SK-N-SH (cell line): Measurements from ENCODE around the gene IGF2R. TPM values are rescaled to one million over a fixed set of nuclear protein-coding genes. Genes with fewer than 3 reads are reported as not detected.

Experiments used
- CTCF ChIA-PET: fragments of 300-600, 350-600 bp; formaldehyde crosslinking; extraction: SDS; loops from one replicate; lab custom pipeline; 2021; lab: Yijun Ruan, JAX
- POLR2A ChIA-PET: fragments of 350-600 bp; sonication (Branson Sonifier 250); formaldehyde crosslinking; extraction: SDS; loops from one replicate; lab custom pipeline; 2020; ENCODE audit warnings: antibody characterized with exemption, inconsistent platforms; lab: Yijun Ruan, JAX
- DNase-seq: peaks from one replicate; pipeline ENCODE4 v3.0.0; 2012
- H2AFZ ChIP-seq: fragments of 200-600 bp; sonication (generic); 2 replicates; pipeline ENCODE4 v1.8.1; 2016; ENCODE audit warnings: antibody characterized with exemption, mild to moderate bottlenecking, low read depth
- H3F3A ChIP-seq: fragments of 200-600 bp; sonication (generic); replicated peaks from 2 replicates; pipeline ENCODE3; 2016; ENCODE audit warnings: antibody characterized with exemption, mild to moderate bottlenecking; ENCODE audit not compliant: insufficient read depth
- H3K27ac ChIP-seq, 2 experiments: fragments of 200-500 bp in 1 of 2; fragments of 200-600 bp in 1 of 2; sonication (Bioruptor generic) in 1 of 2; sonication (generic), shearing (Covaris generic) in 1 of 2; 2 replicates each; pipeline versions ENCODE4 v1.5.1 to v1.6.1; 2014 to 2016; ENCODE audit warnings: low read depth in 2 of 2, inconsistent platforms in 1 of 2, low read length in 1 of 2, mild to moderate bottlenecking in 1 of 2, mixed read lengths in 1 of 2
- H3K27me3 ChIP-seq: fragments of 200-600 bp; sonication (generic), shearing (Covaris generic); 2 replicates; pipeline ENCODE4 v1.6.1; 2016; ENCODE audit warnings: mixed run types; ENCODE audit not compliant: insufficient read depth
- H3K36me3 ChIP-seq, 2 experiments: fragments of 200-500 bp in 1 of 2; fragments of 200-600 bp in 1 of 2; sonication (Bioruptor generic) in 1 of 2; sonication (generic) in 1 of 2; replicated peaks in 1 of 2; 2 replicates each; pipeline versions ENCODE3 to v1.5.1; 2014 to 2016; ENCODE audit warnings: low read length in 1 of 2, mild to moderate bottlenecking in 1 of 2; ENCODE audit not compliant: insufficient read depth in 2 of 2, control insufficient read depth in 1 of 2
- H3K4me1 ChIP-seq, 2 experiments: fragments of 200-500 bp in 1 of 2; fragments of 200-600 bp in 1 of 2; sonication (Bioruptor generic) in 1 of 2; sonication (generic), shearing (Covaris generic) in 1 of 2; 2 replicates each; pipeline versions ENCODE4 v1.5.1 to v1.6.1; 2014 to 2016; ENCODE audit warnings: low read depth in 1 of 2, low read length in 1 of 2, mixed run types in 1 of 2; ENCODE audit not compliant: insufficient read depth in 2 of 2, control insufficient read depth in 1 of 2
- H3K4me2 ChIP-seq: fragments of 200-600 bp; sonication (generic), shearing (Covaris generic); 2 replicates; pipeline ENCODE4 v1.6.1; 2017; ENCODE audit warnings: mixed run types
- H3K4me3 ChIP-seq, 2 experiments: fragments of 200-500 bp in 1 of 2; fragments of 200-600 bp in 1 of 2; sonication (Bioruptor generic) in 1 of 2; sonication (generic), shearing (Covaris generic) in 1 of 2; 2 replicates each; pipeline versions ENCODE4 v1.5.1 to v1.8.1; 2014 to 2016; ENCODE audit warnings: low read depth in 2 of 2, inconsistent platforms in 1 of 2, low read length in 1 of 2, mild to moderate bottlenecking in 1 of 2, mixed read lengths in 1 of 2, moderate library complexity in 1 of 2
- H3K79me2 ChIP-seq: fragments of 200-600 bp; sonication (generic); 2 replicates; pipeline ENCODE4 v1.8.1; 2017; ENCODE audit warnings: mild to moderate bottlenecking; ENCODE audit not compliant: insufficient read depth
- H3K9ac ChIP-seq: fragments of 200-600 bp; sonication (generic); 2 replicates; pipeline ENCODE4 v1.6.1; 2017; ENCODE audit warnings: mixed run types
- H3K9me2 ChIP-seq: fragments of 200-600 bp; sonication (generic); 2 replicates; pipeline ENCODE4 v1.6.1; 2017; ENCODE audit warnings: mixed run types
- H3K9me3 ChIP-seq: fragments of 200-600 bp; sonication (generic); 2 replicates; pipeline ENCODE4 v1.6.1; 2017; ENCODE audit warnings: mixed run types, mild to moderate bottlenecking, moderate library complexity
- H4K20me1 ChIP-seq: fragments of 200-600 bp; sonication (generic); 2 replicates; pipeline ENCODE4 v1.6.1; 2017; ENCODE audit warnings: mild to moderate bottlenecking, mixed run types; ENCODE audit not compliant: insufficient read depth
- ELF1 ChIP-seq: IDR thresholded peaks from 2 replicates; pipeline ENCODE4 v1.4.0; 2012
- EZH2phosphoT487 ChIP-seq: fragments of 200-600 bp; sonication (generic); IDR thresholded peaks from 2 replicates; pipeline ENCODE4 v1.6.1; 2017; ENCODE audit warnings: low read depth, mixed run types, mild to moderate bottlenecking, antibody characterized with exemption, moderate library complexity, borderline replicate concordance
- FOXM1 ChIP-seq: IDR thresholded peaks from 2 replicates; pipeline ENCODE4 v1.4.0; 2012; ENCODE audit warnings: low read depth, mild to moderate bottlenecking
- GABPA ChIP-seq: IDR thresholded peaks from 2 replicates; pipeline ENCODE4 v1.4.0; 2012; ENCODE audit warnings: low read depth, mild to moderate bottlenecking
- GATA2 ChIP-seq: sonication (generic); formaldehyde crosslinking; IDR thresholded peaks from 2 replicates; pipeline ENCODE4 v1.5.0; 2020; ENCODE audit warnings: mild to moderate bottlenecking, missing genetic modification reagents
- IRF3 ChIP-seq: fragments of 150-350 bp; IDR thresholded peaks from 2 replicates; pipeline ENCODE4 v1.6.1; 2016; ENCODE audit warnings: mild to moderate bottlenecking, low read depth, low read length
- MAX ChIP-seq: IDR thresholded peaks from 2 replicates; pipeline ENCODE4 v1.4.0; 2012; ENCODE audit warnings: low read depth
- MEF2A ChIP-seq: IDR thresholded peaks from 2 replicates; pipeline ENCODE4 v1.4.0; 2012; ENCODE audit warnings: low read depth, borderline replicate concordance
- MXI1 ChIP-seq: IDR thresholded peaks from 2 replicates; pipeline ENCODE4 v1.6.1; 2012; ENCODE audit warnings: mild to moderate bottlenecking, low read depth, low read length, improper control_type of control experiment
- RFX5 ChIP-seq: IDR thresholded peaks from 2 replicates; pipeline ENCODE4 v1.6.1; 2012; ENCODE audit warnings: mild to moderate bottlenecking, improper control_type of control experiment, low read length
- TCF12 ChIP-seq: IDR thresholded peaks from 2 replicates; pipeline ENCODE4 v1.4.0; 2012
- USF1 ChIP-seq: IDR thresholded peaks from 2 replicates; pipeline ENCODE4 v1.4.0; 2012; ENCODE audit warnings: low read depth, borderline replicate concordance
- WGBS: methylation state at CpG from one replicate; pipeline ENCODE4 v1.1.6; 2017; ENCODE audit warnings: low lambda C conversion rate; 5-methylcytosine and 5-hydroxymethylcytosine counted together
- polyA plus RNA-seq, 3 experiments: library from polyadenylated mRNA; depleted of rRNA; stranded (reverse); fragments of >200 nt; gene quantifications; 2 replicates each; pipeline ENCODE4 v1.2.3, GENCODE V29; 2012
- TF ChIP-seq, protein P1 (sequence below): fragments of 200-600 bp; sonication (generic); IDR thresholded peaks from 2 replicates; pipeline ENCODE4 v1.6.1; 2017; ENCODE audit warnings: antibody characterized with exemption, mild to moderate bottlenecking, moderate library complexity
- TF ChIP-seq, protein P2 (sequence below): IDR thresholded peaks from 2 replicates; pipeline ENCODE4; 2012

The IGF2R gene
- polyA plus RNA-seq, 1 of the 3 experiments (the other 2 are of a cell fraction), result 45.0 TPM

- H3K27me3 ChIP-seq, result no peaks in the 10 kb centered on the region
- CTCF ChIA-PET, result interaction anchor here (1.3 kb wide), 1 partner anchor 9 kb away, joined by 3 read pairs; no protein-coding TSS in a partner anchor
- H3K4me2 ChIP-seq, result no peak overlapping the region
- TF ChIP-seq MEF2A (no peak), TCF12 (no peak), GATA2 (CRISPR knock-in tag) (no peak), RFX5 (no peak), IRF3 (no peak), ELF1 (no peak), FOXM1 (no peak), MAX (no peak), MXI1 (no peak), EZH2phosphoT487 (no peak), GABPA (no peak), USF1 (no peak)
- TF ChIP-seq, protein P1, sequence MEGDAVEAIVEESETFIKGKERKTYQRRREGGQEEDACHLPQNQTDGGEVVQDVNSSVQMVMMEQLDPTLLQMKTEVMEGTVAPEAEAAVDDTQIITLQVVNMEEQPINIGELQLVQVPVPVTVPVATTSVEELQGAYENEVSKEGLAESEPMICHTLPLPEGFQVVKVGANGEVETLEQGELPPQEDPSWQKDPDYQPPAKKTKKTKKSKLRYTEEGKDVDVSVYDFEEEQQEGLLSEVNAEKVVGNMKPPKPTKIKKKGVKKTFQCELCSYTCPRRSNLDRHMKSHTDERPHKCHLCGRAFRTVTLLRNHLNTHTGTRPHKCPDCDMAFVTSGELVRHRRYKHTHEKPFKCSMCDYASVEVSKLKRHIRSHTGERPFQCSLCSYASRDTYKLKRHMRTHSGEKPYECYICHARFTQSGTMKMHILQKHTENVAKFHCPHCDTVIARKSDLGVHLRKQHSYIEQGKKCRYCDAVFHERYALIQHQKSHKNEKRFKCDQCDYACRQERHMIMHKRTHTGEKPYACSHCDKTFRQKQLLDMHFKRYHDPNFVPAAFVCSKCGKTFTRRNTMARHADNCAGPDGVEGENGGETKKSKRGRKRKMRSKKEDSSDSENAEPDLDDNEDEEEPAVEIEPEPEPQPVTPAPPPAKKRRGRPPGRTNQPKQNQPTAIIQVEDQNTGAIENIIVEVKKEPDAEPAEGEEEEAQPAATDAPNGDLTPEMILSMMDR, result no peak
- TF ChIP-seq, protein P2, sequence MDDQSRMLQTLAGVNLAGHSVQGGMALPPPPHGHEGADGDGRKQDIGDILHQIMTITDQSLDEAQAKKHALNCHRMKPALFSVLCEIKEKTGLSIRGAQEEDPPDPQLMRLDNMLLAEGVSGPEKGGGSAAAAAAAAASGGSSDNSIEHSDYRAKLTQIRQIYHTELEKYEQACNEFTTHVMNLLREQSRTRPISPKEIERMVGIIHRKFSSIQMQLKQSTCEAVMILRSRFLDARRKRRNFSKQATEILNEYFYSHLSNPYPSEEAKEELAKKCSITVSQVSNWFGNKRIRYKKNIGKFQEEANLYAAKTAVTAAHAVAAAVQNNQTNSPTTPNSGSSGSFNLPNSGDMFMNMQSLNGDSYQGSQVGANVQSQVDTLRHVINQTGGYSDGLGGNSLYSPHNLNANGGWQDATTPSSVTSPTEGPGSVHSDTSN, result no peak
- POLR2A ChIA-PET, result no interaction called here
- H3K9me3 ChIP-seq, result no peaks in the 10 kb centered on the region
- peaks cover 29 to 32% of the 10 kb centered on the region in 2 experiments for H3K4me1 ChIP-seq
- H3K9me2 ChIP-seq, result no peaks in the 10 kb centered on the region; the same call in 1 of the 2 replicates
- H3K79me2 ChIP-seq, result peaks cover 82% of the 10 kb centered on the region
- H4K20me1 ChIP-seq, result peaks cover 60% of the 10 kb centered on the region
- no peak overlapping the region for H3K4me3 ChIP-seq
- DNase-seq, result no peak
- H3K36me3 ChIP-seq, result no peaks in the 10 kb centered on the region
- H3F3A ChIP-seq, result peaks cover 4% of the 10 kb centered on the region
- no peak overlapping the region for H2AFZ ChIP-seq
- no peak overlapping the region for H3K9ac ChIP-seq
- WGBS, result 98% methylated on average over 5 of the region's 9 CpGs
- H3K27ac ChIP-seq, result no peak overlapping the region; a peak in 1 of 4 replicates
Measured at GRCh38 chr6:159972506-159973268, 3.8 kb downstream of the IGF2R start.
